IMR-90 (cell line): ENCODE measurements around the gene MYL12B. TPM values are rescaled to one million over a fixed set of nuclear protein-coding genes. Genes with fewer than 3 reads are reported as not detected.

Experiments
- ATAC-seq: fragments of 200-7000 bp; cut with Tn5 transposase; 2 replicates; pipeline ENCODE4 v1.9.1; 2020; ENCODE audit warnings: low read depth, mild to moderate bottlenecking, moderate library complexity
- BruUV-seq: library from RNA; stranded (reverse); fragments of 400-500 nt; replicated peaks from 2 replicates; lab custom pipeline; 2021; lab: Mats Ljungman, UMichigan
- CTCF ChIA-PET: fragments of 300-600 bp; formaldehyde crosslinking; extraction: SDS; loops from one replicate; lab custom pipeline; 2021; ENCODE audit warnings: antibody characterized with exemption; lab: Yijun Ruan, JAX
- POLR2A ChIA-PET: fragments of 300-600 bp; sonication (Branson Sonifier 250); formaldehyde crosslinking; loops from one replicate; lab custom pipeline; 2022; ENCODE audit warnings: antibody characterized with exemption; ENCODE audit not compliant: unreplicated experiment; lab: Charles Lee
- DNase-seq: peaks from one replicate; pipeline ENCODE4 v3.0.0; 2013
- H2AFZ ChIP-seq: replicated peaks from 2 replicates; pipeline ENCODE3; 2013; ENCODE audit warnings: low read length, mild to moderate bottlenecking; ENCODE audit not compliant: poor library complexity
- H2AK5ac ChIP-seq: 2 replicates; pipeline ENCODE4 v1.6.1; 2013; ENCODE audit warnings: low read depth, low read length, inconsistent platforms
- H2AK9ac ChIP-seq: replicated peaks from 2 replicates; pipeline ENCODE3; 2013; ENCODE audit warnings: mild to moderate bottlenecking, low read depth, low read length, moderate library complexity; ENCODE audit not compliant: poor library complexity
- H2BK120ac ChIP-seq: 2 replicates; pipeline ENCODE4 v1.6.1; 2013; ENCODE audit warnings: low read depth, low read length, inconsistent platforms
- H2BK15ac ChIP-seq: 3 replicates; pipeline ENCODE4 v1.6.1; 2013; ENCODE audit warnings: low read depth, low read length, inconsistent platforms
- H2BK20ac ChIP-seq: 2 replicates; pipeline ENCODE4 v1.6.1; 2013; ENCODE audit warnings: low read depth, mild to moderate bottlenecking, inconsistent platforms, low read length, moderate library complexity
- H2BK5ac ChIP-seq: 2 replicates; pipeline ENCODE4 v1.6.1; 2013; ENCODE audit warnings: mild to moderate bottlenecking, low read depth, low read length, inconsistent platforms; ENCODE audit not compliant: poor library complexity, severe bottlenecking
- H3K14ac ChIP-seq: replicated peaks from 2 replicates; pipeline ENCODE4 v1.6.1; 2013; ENCODE audit warnings: low read depth, low read length, inconsistent platforms
- H3K18ac ChIP-seq: 2 replicates; pipeline ENCODE4 v1.6.1; 2013; ENCODE audit warnings: low read depth, low read length, control low read depth
- H3K23ac ChIP-seq: 2 replicates; pipeline ENCODE4 v1.6.1; 2013; ENCODE audit warnings: low read depth, low read length, inconsistent platforms
- H3K27ac ChIP-seq: 2 replicates; pipeline ENCODE4 v1.5.1; 2013; ENCODE audit warnings: mild to moderate bottlenecking, control low read depth, low read length; ENCODE audit not compliant: insufficient read depth
- H3K27me3 ChIP-seq: 2 replicates; pipeline ENCODE4 v1.6.1; 2013; ENCODE audit warnings: low read length; ENCODE audit not compliant: control insufficient read depth, insufficient read depth
- H3K36me3 ChIP-seq: 2 replicates; pipeline ENCODE4 v1.6.1; 2013; ENCODE audit warnings: low read length, mixed read lengths; ENCODE audit not compliant: control insufficient read depth, insufficient read depth
- H3K4ac ChIP-seq: 2 replicates; pipeline ENCODE4 v1.6.1; 2013; ENCODE audit warnings: low read depth, low read length, inconsistent platforms
- H3K4me1 ChIP-seq: 2 replicates; pipeline ENCODE4 v1.6.1; 2013; ENCODE audit warnings: low read length, mixed read lengths; ENCODE audit not compliant: control insufficient read depth, insufficient read depth
- H3K4me2 ChIP-seq: 2 replicates; pipeline ENCODE4 v1.6.1; 2013; ENCODE audit warnings: low read depth, mild to moderate bottlenecking, control low read depth, low read length, moderate library complexity
- H3K4me3 ChIP-seq: 2 replicates; pipeline ENCODE4 v1.5.1; 2013; ENCODE audit warnings: low read depth, mild to moderate bottlenecking, control low read depth, low read length, moderate library complexity; ENCODE audit not compliant: insufficient read depth
- H3K56ac ChIP-seq: 2 replicates; pipeline ENCODE4 v1.6.1; 2013; ENCODE audit warnings: low read length, inconsistent platforms; ENCODE audit not compliant: insufficient read depth; ENCODE audit errors: extremely low read depth
- H3K79me1 ChIP-seq, 2 experiments: 2 replicates each; pipeline ENCODE4 v1.6.1; 2013; ENCODE audit warnings: low read length in 2 of 2, inconsistent platforms in 1 of 2, low read depth in 1 of 2
- H3K9ac ChIP-seq: 2 replicates; pipeline ENCODE4 v1.6.1; 2013; ENCODE audit warnings: low read depth, low read length, control low read depth
- H3K9me1 ChIP-seq: 2 replicates; pipeline ENCODE4 v1.6.1; 2013; ENCODE audit warnings: low read length, inconsistent platforms; ENCODE audit not compliant: insufficient read depth
- H3K9me3 ChIP-seq: 2 replicates; pipeline ENCODE4 v1.6.1; 2013; ENCODE audit warnings: low read length; ENCODE audit not compliant: control insufficient read depth, insufficient read depth
- H4K20me1 ChIP-seq: 2 replicates; pipeline ENCODE4 v1.6.1; 2013; ENCODE audit warnings: low read length, inconsistent platforms; ENCODE audit not compliant: insufficient read depth
- H4K5ac ChIP-seq: 2 replicates; pipeline ENCODE4 v1.6.1; 2013; ENCODE audit warnings: mild to moderate bottlenecking, low read depth, low read length, control low read depth
- H4K8ac ChIP-seq, 2 experiments: 2 replicates each; pipeline ENCODE4 v1.6.1; 2013; ENCODE audit warnings: low read depth in 2 of 2, low read length in 2 of 2, control low read depth in 1 of 2, inconsistent platforms in 1 of 2
- H4K91ac ChIP-seq: 2 replicates; pipeline ENCODE4 v1.6.1; 2013; ENCODE audit warnings: low read depth, low read length, inconsistent platforms; ENCODE audit not compliant: insufficient read depth
- MAFK ChIP-seq: IDR thresholded peaks from 2 replicates; pipeline ENCODE4 v1.6.1; 2012; ENCODE audit warnings: low read depth, low read length, improper control_type of control experiment
- MAZ ChIP-seq: IDR thresholded peaks from 2 replicates; pipeline ENCODE4 v1.6.1; 2012; ENCODE audit warnings: low read depth, mild to moderate bottlenecking, low read length, improper control_type of control experiment, moderate library complexity, borderline replicate concordance
- MXI1 ChIP-seq: IDR thresholded peaks from 2 replicates; pipeline ENCODE4 v1.6.1; 2012; ENCODE audit warnings: low read depth, mild to moderate bottlenecking, low read length, moderate library complexity, borderline replicate concordance
- NFE2L2 ChIP-seq: fragments of 150-350 bp; IDR thresholded peaks from 2 replicates; pipeline ENCODE4 v1.6.1; 2016; ENCODE audit warnings: low read depth, mild to moderate bottlenecking, low read length
- POLR2A ChIP-seq: IDR thresholded peaks from 2 replicates; pipeline ENCODE4 v1.6.1; 2012; ENCODE audit warnings: mild to moderate bottlenecking, low read depth, low read length
- RCOR1 ChIP-seq: IDR thresholded peaks from 2 replicates; pipeline ENCODE4 v1.6.1; 2012; ENCODE audit warnings: mild to moderate bottlenecking, low read length, improper control_type of control experiment; ENCODE audit not compliant: insufficient replicate concordance
- WGBS, 2 experiments: methylation state at CpG; one replicate each; pipeline versions ENCODE4 v1.1.5 to v1.1.7; 2013; ENCODE audit warnings: missing lambda C conversion rate in 2 of 2; ENCODE audit not compliant: insufficient read length in 1 of 2; ENCODE audit errors: extremely low coverage in 2 of 2; 5-methylcytosine and 5-hydroxymethylcytosine counted together
- dilution Hi-C: fragments of 300-500 bp; cut with HindIII; formaldehyde crosslinking; loops from one replicate; pipeline ENCODE4 v1.14.3; 2018; ENCODE audit warnings: low sequenced_read_pairs; ENCODE audit not compliant: unreplicated experiment
- in situ Hi-C: fragments of 300-500 bp; cut with MboI; formaldehyde crosslinking; loops from 3 replicates; pipeline ENCODE4 v1.14.3; 2019; ENCODE audit warnings: low sequenced_read_pairs, inconsistent platforms, mixed read lengths
- intact Hi-C: fragments of 100-400 bp; cut with micrococcal nuclease; formaldehyde crosslinking; loops from 2 replicates; pipeline ENCODE4 v1.10.0; 2022
- polyA plus RNA-seq, 3 experiments: library from polyadenylated mRNA; depleted of rRNA; stranded (reverse); fragments of >200 nt; gene quantifications; 2 replicates each; pipeline ENCODE4 v1.2.3, GENCODE V29; 2012; ENCODE audit warnings: low replicate concordance in 1 of 3
- total RNA-seq: library from RNA; depleted of rRNA; stranded (reverse); fragments of >200 nt; gene quantifications from 2 replicates; pipeline ENCODE4 v1.2.3, GENCODE V29; 2012
- TF ChIP-seq, protein P1 (sequence below): conservative IDR thresholded peaks from 2 replicates; pipeline ENCODE4 v1.5.1; 2012; ENCODE audit warnings: mild to moderate bottlenecking, low read depth, low read length, improper control_type of control experiment

MYL12B gene
- total and polyA plus RNA-seq, 2 of the 4 experiments (the other 2 are of a cell fraction): 692 to 816 TPM

DNA sequence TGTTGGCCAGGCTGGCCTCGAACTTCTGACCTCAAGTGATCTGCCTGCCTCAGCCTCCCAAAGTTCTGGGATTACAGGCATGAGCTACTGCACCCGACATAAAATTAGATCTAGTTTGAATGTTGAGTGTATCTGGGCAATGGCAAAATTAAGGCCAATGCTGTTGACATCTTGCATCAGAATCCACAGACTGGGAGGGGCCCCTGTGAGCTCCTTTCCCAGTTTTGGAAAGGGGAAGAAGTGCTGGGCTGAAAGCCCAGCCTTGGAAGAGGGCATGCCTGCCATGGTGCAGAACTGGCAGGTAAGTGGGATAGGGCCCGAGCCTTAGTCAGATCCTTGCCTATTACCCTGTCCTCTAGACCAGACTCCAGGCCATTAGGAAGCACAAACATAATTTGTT is 37.7 kb upstream of the MYL12B start:
- dilution Hi-C loops: no loop called here
- in situ Hi-C loops: no loop called here
- no peak overlapping the region for H2AK5ac ChIP-seq

More for the DNA sequence above, 37.7 kb upstream of the MYL12B start:
- Histone ChIP-seq H3K27ac (no peak overlapping the region), H4K91ac (no peak overlapping the region), H4K8ac (no peak overlapping the region), H2BK5ac (no peak overlapping the region), H3K36me3 (no peaks in the 10 kb centered on the region), H3K9ac (no peak overlapping the region), H3K9me3 (no peaks in the 10 kb centered on the region), H3K4ac (no peak overlapping the region), H2BK120ac (no peak overlapping the region), H3K56ac (no peak overlapping the region), H2AK9ac (no peak overlapping the region), H3K4me2 (no peak overlapping the region), H3K9me1 (no peaks in the 10 kb centered on the region), H3K18ac (no peak overlapping the region), H2AFZ (no peak overlapping the region), H4K5ac (no peak overlapping the region), H3K79me1 (no peaks in the 10 kb centered on the region), H2BK20ac (no peak overlapping the region), H3K14ac (no peak overlapping the region), H3K23ac (no peak overlapping the region), H3K4me1 (no peaks in the 10 kb centered on the region), H4K20me1 (no peaks in the 10 kb centered on the region), H2BK15ac (no peak overlapping the region), H3K27me3 (peaks cover 11% of the 10 kb centered on the region), H3K4me3 (no peak overlapping the region)
- intact Hi-C loops: no loop called here
- ChIA-PET POLR2A (no interaction called here), CTCF (no interaction called here)
- ATAC-seq: no peak
- WGBS, 2 experiments: 86% methylated on average over 2 of the region's 3 CpGs; no CpG with 5 or more reads in 1 of the 2 experiments
- no peak for TF ChIP-seq NFE2L2
- TF ChIP-seq MXI1: no peak
- TF ChIP-seq MAFK: no peak
- TF ChIP-seq MAZ: no peak
- TF ChIP-seq, protein P1, sequence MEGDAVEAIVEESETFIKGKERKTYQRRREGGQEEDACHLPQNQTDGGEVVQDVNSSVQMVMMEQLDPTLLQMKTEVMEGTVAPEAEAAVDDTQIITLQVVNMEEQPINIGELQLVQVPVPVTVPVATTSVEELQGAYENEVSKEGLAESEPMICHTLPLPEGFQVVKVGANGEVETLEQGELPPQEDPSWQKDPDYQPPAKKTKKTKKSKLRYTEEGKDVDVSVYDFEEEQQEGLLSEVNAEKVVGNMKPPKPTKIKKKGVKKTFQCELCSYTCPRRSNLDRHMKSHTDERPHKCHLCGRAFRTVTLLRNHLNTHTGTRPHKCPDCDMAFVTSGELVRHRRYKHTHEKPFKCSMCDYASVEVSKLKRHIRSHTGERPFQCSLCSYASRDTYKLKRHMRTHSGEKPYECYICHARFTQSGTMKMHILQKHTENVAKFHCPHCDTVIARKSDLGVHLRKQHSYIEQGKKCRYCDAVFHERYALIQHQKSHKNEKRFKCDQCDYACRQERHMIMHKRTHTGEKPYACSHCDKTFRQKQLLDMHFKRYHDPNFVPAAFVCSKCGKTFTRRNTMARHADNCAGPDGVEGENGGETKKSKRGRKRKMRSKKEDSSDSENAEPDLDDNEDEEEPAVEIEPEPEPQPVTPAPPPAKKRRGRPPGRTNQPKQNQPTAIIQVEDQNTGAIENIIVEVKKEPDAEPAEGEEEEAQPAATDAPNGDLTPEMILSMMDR: no peak
- TF ChIP-seq POLR2A: no peak
- TF ChIP-seq RCOR1: no peak
- no TSS peak for BruUV-seq
- DNase-seq: no peak
